Tibial nerve (tissue), 4 donors: Measurements from ENCODE around the gene VSTM2L. TPM values are rescaled to one million over a fixed set of nuclear protein-coding genes. Genes with fewer than 3 reads are reported as not detected.

ENCODE experiments used
- DNase-seq, 2 donors: peaks; one replicate each; pipeline ENCODE4 v3.0.0-alpha.2; 2019; ENCODE audit warnings: low spot score in 2 of 2
- H3K27ac ChIP-seq, 4 donors: fragments of 200-600 bp; sonication (generic) in 3 of 4; one replicate each; pipeline ENCODE4 v1.5.1; 2017 to 2019; ENCODE audit warnings: mild to moderate bottlenecking in 1 of 4
- H3K27me3 ChIP-seq, 2 donors: fragments of 200-600 bp; sonication (generic) in 1 of 2; one replicate each; pipeline versions ENCODE4 v1.5.1 to v1.6.0; 2017 to 2019
- H3K36me3 ChIP-seq, 3 donors: fragments of 200-600 bp; sonication (generic); one replicate each; pipeline ENCODE4 v1.5.1; 2018 to 2019
- H3K4me1 ChIP-seq, 4 donors: fragments of 200-600 bp; sonication (generic) in 3 of 4; one replicate each; pipeline ENCODE4 v1.5.1; 2017 to 2019
- H3K4me3 ChIP-seq, 4 donors: fragments of 200-600 bp; sonication (generic) in 3 of 4; one replicate each; pipeline ENCODE4 v1.5.1; 2017 to 2019; ENCODE audit warnings: mild to moderate bottlenecking in 1 of 4, moderate library complexity in 1 of 4
- H3K9me3 ChIP-seq, 4 donors: fragments of 200-600 bp; sonication (generic) in 3 of 4; one replicate each; pipeline ENCODE4 v1.5.1; 2017 to 2019
- EP300 ChIP-seq, 2 donors: sonication (generic); formaldehyde crosslinking; IDR thresholded peaks; one replicate each; pipeline ENCODE4 v1.6.1; 2017; ENCODE audit warnings: antibody characterized with exemption in 2 of 2, mild to moderate bottlenecking in 1 of 2
- POLR2A ChIP-seq, 2 donors: fragments of 450-650 bp; IDR thresholded peaks; one replicate each; pipeline ENCODE4 v1.6.1; 2017; ENCODE audit warnings: antibody characterized with exemption in 2 of 2, mild to moderate bottlenecking in 2 of 2, moderate library complexity in 2 of 2
- WGBS, 2 donors: methylation state at CpG; one replicate each; pipeline ENCODE4 v1.1.5; 2018; 5-methylcytosine and 5-hydroxymethylcytosine counted together
- total RNA-seq, 4 donors: library from RNA; depleted of rRNA; stranded (reverse); fragments of >200 nt; gene quantifications; one replicate each; pipeline ENCODE4 v1.1.0, GENCODE V29; 2016
- TF ChIP-seq, protein P1 (sequence below), 5 experiments: fragments of 200-600 bp in 3 of 5; fragments of 450-650 bp in 2 of 5; sonication (generic) in 3 of 5; IDR thresholded peaks; one replicate each; pipeline ENCODE4 v1.5.1; 2016 to 2019; ENCODE audit warnings: antibody characterized with exemption in 5 of 5, mild to moderate bottlenecking in 3 of 5, moderate library complexity in 2 of 5

Gene VSTM2L
- total RNA-seq, 4 donors from 2014 or later, result 0.44 TPM; not detected in 3

GRCh38 chr20:37911261-37911660 lies 8.3 kb downstream of the VSTM2L start:
- Histone ChIP-seq H3K9me3 (no peaks in the 10 kb centered on the region), H3K4me3 (no peak overlapping the region), H3K27me3 (peaks cover 4 to 92% of the 10 kb centered on the region in 2 donors), H3K27ac (no peak overlapping the region), H3K4me1 (peaks cover 0 to 31% (median 3%) of the 10 kb centered on the region in 4 donors), H3K36me3 (no peaks in the 10 kb centered on the region)
- TF ChIP-seq EP300 (IDR thresholded peaks at IDR 0.05) (no peak), POLR2A (IDR thresholded peaks at IDR 0.05) (no peak)
- TF ChIP-seq, protein P1, sequence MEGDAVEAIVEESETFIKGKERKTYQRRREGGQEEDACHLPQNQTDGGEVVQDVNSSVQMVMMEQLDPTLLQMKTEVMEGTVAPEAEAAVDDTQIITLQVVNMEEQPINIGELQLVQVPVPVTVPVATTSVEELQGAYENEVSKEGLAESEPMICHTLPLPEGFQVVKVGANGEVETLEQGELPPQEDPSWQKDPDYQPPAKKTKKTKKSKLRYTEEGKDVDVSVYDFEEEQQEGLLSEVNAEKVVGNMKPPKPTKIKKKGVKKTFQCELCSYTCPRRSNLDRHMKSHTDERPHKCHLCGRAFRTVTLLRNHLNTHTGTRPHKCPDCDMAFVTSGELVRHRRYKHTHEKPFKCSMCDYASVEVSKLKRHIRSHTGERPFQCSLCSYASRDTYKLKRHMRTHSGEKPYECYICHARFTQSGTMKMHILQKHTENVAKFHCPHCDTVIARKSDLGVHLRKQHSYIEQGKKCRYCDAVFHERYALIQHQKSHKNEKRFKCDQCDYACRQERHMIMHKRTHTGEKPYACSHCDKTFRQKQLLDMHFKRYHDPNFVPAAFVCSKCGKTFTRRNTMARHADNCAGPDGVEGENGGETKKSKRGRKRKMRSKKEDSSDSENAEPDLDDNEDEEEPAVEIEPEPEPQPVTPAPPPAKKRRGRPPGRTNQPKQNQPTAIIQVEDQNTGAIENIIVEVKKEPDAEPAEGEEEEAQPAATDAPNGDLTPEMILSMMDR (IDR thresholded peaks at IDR 0.05), result no peak
- no peak for DNase-seq
- WGBS, 2 donors, result 31% methylated on average over 9 of the region's 9 CpGs

DNA sequence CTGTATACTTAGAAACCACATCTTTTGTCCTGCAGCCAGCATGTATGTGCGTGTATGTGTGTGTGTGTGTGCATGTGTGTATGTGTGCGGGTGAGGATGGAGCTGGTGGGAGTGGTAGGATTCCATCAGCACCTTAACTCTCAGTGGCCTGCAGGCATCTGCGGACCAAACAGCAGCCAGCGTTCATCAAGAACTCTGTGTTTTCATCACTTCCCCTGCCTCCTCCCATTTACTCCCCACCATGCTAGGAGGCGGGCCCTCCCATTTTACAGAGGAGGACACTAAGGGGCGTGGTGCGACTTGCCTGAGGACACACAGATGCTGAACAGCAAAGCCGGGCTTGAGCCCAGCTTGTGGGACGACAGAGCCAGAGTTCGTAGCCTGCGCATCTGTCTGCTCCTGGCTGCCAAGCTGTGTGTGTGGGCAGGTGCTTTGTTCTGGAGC lies 8.9 kb downstream of the VSTM2L start:
- DNase-seq, result no peak
- WGBS, 2 donors, result 4 to 13% methylated on average over 9 to 11 of the region's 11 CpGs
- H3K36me3 ChIP-seq, result no peaks in the 10 kb centered on the region
- TF ChIP-seq POLR2A (IDR thresholded peaks at IDR 0.05) (no peak), EP300 (IDR thresholded peaks at IDR 0.05) (no peak)
- TF ChIP-seq, protein P1 (IDR thresholded peaks at IDR 0.05), result no peak
- H3K27ac ChIP-seq, result no peak overlapping the region
- peaks cover 4 to 93% of the 10 kb centered on the region in 2 donors for H3K27me3 ChIP-seq
- no peak overlapping the region for H3K4me3 ChIP-seq
- no peaks in the 10 kb centered on the region for H3K9me3 ChIP-seq
- peaks cover 0 to 31% (median 3%) of the 10 kb centered on the region in 4 donors for H3K4me1 ChIP-seq

DNA sequence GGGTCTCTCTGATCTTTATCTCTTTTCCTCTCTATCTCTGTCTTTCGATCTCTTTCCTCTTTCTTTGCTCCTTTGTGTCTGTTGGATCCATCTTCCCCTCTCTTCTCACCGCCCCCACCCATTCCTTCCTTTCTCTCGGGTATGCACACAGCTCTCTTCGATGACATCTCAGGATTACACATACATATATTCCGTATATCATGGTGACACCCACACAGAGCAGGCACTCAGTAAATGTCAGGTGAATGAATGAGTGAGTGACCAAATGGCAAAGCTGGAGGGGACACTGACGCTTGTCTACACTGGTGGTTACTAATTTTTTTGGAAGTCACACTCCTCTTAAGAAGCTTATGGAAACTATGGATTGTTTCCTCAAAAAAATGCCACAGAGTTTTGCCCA lies 9.9 kb downstream of the VSTM2L start:
- no peak for TF ChIP-seq EP300 (IDR thresholded peaks at IDR 0.05)
- TF ChIP-seq POLR2A (IDR thresholded peaks at IDR 0.05), result no peak
- TF ChIP-seq, protein P1 (IDR thresholded peaks at IDR 0.05), result no peak
- WGBS, 2 donors, result 64 to 70% methylated on average over 6 of the region's 6 CpGs
- peaks cover 4 to 93% of the 10 kb centered on the region in 2 donors for H3K27me3 ChIP-seq
- H3K27ac ChIP-seq, result no peak overlapping the region
- H3K36me3 ChIP-seq, result no peaks in the 10 kb centered on the region
- no peak for DNase-seq
- H3K4me3 ChIP-seq, result no peak overlapping the region
- H3K9me3 ChIP-seq, result no peaks in the 10 kb centered on the region
- H3K4me1 ChIP-seq, result peaks cover 0 to 31% (median 3%) of the 10 kb centered on the region in 4 donors

DNA sequence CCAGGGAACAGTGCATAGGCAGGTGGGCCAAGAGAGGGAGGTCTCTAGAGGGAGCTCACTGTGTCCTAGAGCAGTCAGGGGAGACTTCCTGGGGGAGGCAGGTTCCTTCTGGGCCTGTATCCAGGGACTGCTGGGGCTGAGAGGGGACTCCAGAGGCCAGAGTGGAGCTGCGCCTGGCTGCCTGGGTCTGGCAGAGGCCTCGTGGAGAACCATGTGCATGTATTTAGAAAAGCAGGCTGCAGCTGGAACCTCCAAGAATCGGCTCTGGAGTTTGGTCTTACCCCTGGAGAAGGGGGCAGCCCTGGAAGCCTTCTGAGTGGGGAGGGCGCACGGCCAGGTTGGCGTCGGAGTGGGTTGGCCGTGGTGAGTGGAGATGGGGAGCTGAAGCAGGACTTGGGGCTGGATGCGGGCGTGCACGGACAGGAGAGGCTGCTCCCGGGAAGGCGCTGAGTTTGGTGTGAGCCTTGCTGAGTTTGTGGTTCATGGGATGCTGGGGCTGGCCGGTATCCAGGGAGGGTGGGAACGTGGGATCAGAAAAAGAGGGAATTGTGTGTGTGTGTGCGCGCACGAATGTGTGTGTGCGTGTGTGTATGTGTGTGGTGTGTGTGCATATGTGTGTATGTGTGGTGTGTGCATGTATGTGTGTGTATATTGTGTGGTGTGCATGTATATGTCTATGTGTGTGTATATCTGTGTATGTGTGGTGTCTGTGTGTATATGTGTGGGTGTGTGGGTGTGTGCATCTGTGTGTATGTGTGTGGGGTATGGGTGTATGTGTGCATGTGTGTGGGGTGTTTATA lies 10.8 kb downstream of the VSTM2L start:
- no peaks in the 10 kb centered on the region for H3K9me3 ChIP-seq
- H3K36me3 ChIP-seq, result no peaks in the 10 kb centered on the region
- DNase-seq, result no peak
- TF ChIP-seq, protein P1 (IDR thresholded peaks at IDR 0.05), result no peak
- TF ChIP-seq POLR2A (IDR thresholded peaks at IDR 0.05) (no peak), EP300 (IDR thresholded peaks at IDR 0.05) (no peak)
- no peak overlapping the region for H3K27ac ChIP-seq
- H3K4me3 ChIP-seq, result no peak overlapping the region
- peaks cover 4 to 88% of the 10 kb centered on the region in 2 donors for H3K27me3 ChIP-seq
- WGBS, 2 donors, result 48 to 52% methylated on average over 18 to 19 of the region's 19 CpGs
- H3K4me1 ChIP-seq, result peaks cover 0 to 31% (median 3%) of the 10 kb centered on the region in 4 donors

- no peaks in the 10 kb centered on the region for H3K9me3 ChIP-seq
- H3K36me3 ChIP-seq, result no peaks in the 10 kb centered on the region
- peaks cover 4 to 92% of the 10 kb centered on the region in 2 donors for H3K27me3 ChIP-seq
- H3K27ac ChIP-seq, result no peak overlapping the region
- H3K4me1 ChIP-seq, result peaks cover 0 to 31% (median 3%) of the 10 kb centered on the region in 4 donors
- no peak for DNase-seq
- TF ChIP-seq, protein P1 (IDR thresholded peaks at IDR 0.05), result no peak
- TF ChIP-seq POLR2A (IDR thresholded peaks at IDR 0.05) (no peak), EP300 (IDR thresholded peaks at IDR 0.05) (no peak)
- 28 to 30% methylated on average over 5 of the region's 5 CpGs for WGBS, 2 donors
- no peak overlapping the region for H3K4me3 ChIP-seq
These were observed 11.4 kb downstream of the VSTM2L start for GRCh38 chr20:37914367-37914671.
